Adrenal gland (tissue), 5 donors: Measurements from ENCODE around the gene C1QTNF1.

Source experiments
- POLR2A ChIP-seq, 2 donors: fragments of 450-650 bp; IDR thresholded peaks; one replicate each; pipeline ENCODE4 v1.6.1; 2017; ENCODE audit warnings: antibody characterized with exemption in 2 of 2, mild to moderate bottlenecking in 2 of 2, moderate library complexity in 1 of 2
- TF ChIP-seq, protein P1 (sequence below), 6 experiments: fragments of 450-650 bp in 4 of 6; fragments of 200-600 bp in 2 of 6; sonication (generic) in 1 of 6; IDR thresholded peaks; 1 replicate in 5 of 6; 2 replicates in 1 of 6; pipeline versions ENCODE4 v1.5.1 to v1.8.0; 2016 to 2021; ENCODE audit warnings: antibody characterized with exemption in 6 of 6, mild to moderate bottlenecking in 2 of 6, moderate library complexity in 1 of 6
- donor health status: DM: no; HTN: no; CAD: no.

DNA sequence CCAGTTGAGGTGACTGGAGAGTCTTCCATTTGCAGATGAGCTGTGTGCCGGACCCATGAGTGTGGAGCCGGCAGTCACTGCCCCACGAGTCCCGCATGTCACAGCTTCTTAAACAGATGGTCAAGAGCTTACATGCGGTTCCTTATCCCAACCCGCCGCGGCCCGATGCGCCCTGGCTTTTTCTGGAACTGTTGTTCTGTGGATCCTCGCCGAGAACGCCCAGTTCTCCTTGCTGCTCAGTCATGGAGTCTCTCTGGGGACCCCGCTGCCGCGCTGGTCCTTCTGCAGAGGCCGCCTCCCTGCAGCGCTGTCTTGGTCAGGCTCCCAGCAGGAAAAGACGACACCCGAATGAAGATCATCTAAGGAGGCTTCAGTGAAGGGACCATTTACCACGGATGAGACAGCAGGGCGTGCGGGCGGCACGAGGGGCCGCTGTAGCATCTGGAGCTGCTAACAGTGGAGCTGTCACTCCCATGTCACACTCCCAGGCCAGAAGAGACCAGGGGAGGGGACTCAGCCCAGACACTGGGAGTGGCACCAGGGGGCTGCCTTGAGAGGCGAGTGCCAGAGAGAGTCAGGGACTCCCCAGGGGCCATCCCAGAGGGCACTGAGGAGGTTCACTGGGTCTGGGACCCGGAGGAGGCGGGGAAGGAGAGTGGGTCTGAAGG is 33.5 kb upstream of the C1QTNF1 start:
- TF ChIP-seq POLR2A (IDR thresholded peaks at IDR 0.05) = no peak
- TF ChIP-seq, protein P1, sequence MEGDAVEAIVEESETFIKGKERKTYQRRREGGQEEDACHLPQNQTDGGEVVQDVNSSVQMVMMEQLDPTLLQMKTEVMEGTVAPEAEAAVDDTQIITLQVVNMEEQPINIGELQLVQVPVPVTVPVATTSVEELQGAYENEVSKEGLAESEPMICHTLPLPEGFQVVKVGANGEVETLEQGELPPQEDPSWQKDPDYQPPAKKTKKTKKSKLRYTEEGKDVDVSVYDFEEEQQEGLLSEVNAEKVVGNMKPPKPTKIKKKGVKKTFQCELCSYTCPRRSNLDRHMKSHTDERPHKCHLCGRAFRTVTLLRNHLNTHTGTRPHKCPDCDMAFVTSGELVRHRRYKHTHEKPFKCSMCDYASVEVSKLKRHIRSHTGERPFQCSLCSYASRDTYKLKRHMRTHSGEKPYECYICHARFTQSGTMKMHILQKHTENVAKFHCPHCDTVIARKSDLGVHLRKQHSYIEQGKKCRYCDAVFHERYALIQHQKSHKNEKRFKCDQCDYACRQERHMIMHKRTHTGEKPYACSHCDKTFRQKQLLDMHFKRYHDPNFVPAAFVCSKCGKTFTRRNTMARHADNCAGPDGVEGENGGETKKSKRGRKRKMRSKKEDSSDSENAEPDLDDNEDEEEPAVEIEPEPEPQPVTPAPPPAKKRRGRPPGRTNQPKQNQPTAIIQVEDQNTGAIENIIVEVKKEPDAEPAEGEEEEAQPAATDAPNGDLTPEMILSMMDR (IDR thresholded peaks at IDR 0.05) = no peak
